Measurements from ENCODE around the gene TSPEAR. TPM values are rescaled to one million over a fixed set of nuclear protein-coding genes. Genes with fewer than 3 reads are reported as not detected.

TSPEAR gene
- polyA plus RNA-seq, 1 of the 3 experiments (the other 2 are of a cell fraction): 0.08 TPM

GRCh38 chr21:44585892-44586291, 125.5 kb downstream of the TSPEAR start:
- Histone ChIP-seq H3K79me2 (ENCODE audit: insufficient read depth) (no peaks in the 10 kb centered on the region), H2AFZ (ENCODE audit: low read depth) (no peak overlapping the region), H3K4me1 (ENCODE audit: control insufficient read depth in 1 of 2, insufficient read depth in 2 of 2, low read depth in 1 of 2, low read length in 1 of 2) (peaks cover 0 to 5% of the 10 kb centered on the region in 2 experiments; a peak in 1 of 4 replicates), H3K36me3 (replicated peaks in 1 of 2; ENCODE audit: control insufficient read depth in 1 of 2, insufficient read depth in 2 of 2, low read length in 1 of 2) (no peaks in the 10 kb centered on the region), H3F3A (replicated peaks; ENCODE audit: insufficient read depth) (no peaks in the 10 kb centered on the region), H3K9me2 (no peaks in the 10 kb centered on the region), H3K27me3 (ENCODE audit: insufficient read depth) (no peaks in the 10 kb centered on the region; the same call in 1 of the 2 replicates), H3K4me3 (ENCODE audit: low read depth in 2 of 2, low read length in 1 of 2) (no peak overlapping the region), H3K27ac (ENCODE audit: low read depth in 2 of 2, low read length in 1 of 2) (no peak overlapping the region), H3K4me2 (no peak overlapping the region), H3K9ac (no peak overlapping the region), H4K20me1 (ENCODE audit: insufficient read depth) (no peaks in the 10 kb centered on the region), H3K9me3 (no peaks in the 10 kb centered on the region)
- TF ChIP-seq USF2 (IDR thresholded peaks at IDR 0.05; ENCODE audit: borderline replicate concordance, low read depth, low read length) (no peak), PBX3 (IDR thresholded peaks at IDR 0.05) (no peak), NFIC (IDR thresholded peaks at IDR 0.05; ENCODE audit: borderline replicate concordance) (no peak), SMC3 (IDR thresholded peaks at IDR 0.05; ENCODE audit: low read depth, low read length) (no peak), RAD21 (IDR thresholded peaks at IDR 0.05; ENCODE audit: low read length) (no peak), FOXJ3 (CRISPR knock-in tag; IDR thresholded peaks at IDR 0.05) (no peak), FOSL2 (IDR thresholded peaks at IDR 0.05; ENCODE audit: borderline replicate concordance, low read depth) (no peak), ELF1 (IDR thresholded peaks at IDR 0.05) (no peak), MEF2A (IDR thresholded peaks at IDR 0.05; ENCODE audit: borderline replicate concordance, low read depth) (no peak), RCOR1 (IDR thresholded peaks at IDR 0.05; ENCODE audit: low read length) (no peak), CTCF (IDR thresholded peaks at IDR 0.05) (no peak), FOXM1 (IDR thresholded peaks at IDR 0.05; ENCODE audit: low read depth) (no peak), EP300 (IDR thresholded peaks at IDR 0.05; ENCODE audit: borderline replicate concordance in 1 of 2, low read depth in 1 of 2, low read length in 1 of 2) (no peak), NRF1 (IDR thresholded peaks at IDR 0.05; ENCODE audit: low read depth, low read length) (no peak), TCF12 (IDR thresholded peaks at IDR 0.05) (no peak), MXI1 (IDR thresholded peaks at IDR 0.05; ENCODE audit: low read depth, low read length) (no peak), IRF3 (IDR thresholded peaks at IDR 0.05; ENCODE audit: low read depth, low read length) (no peak)
- ChIA-PET POLR2A (no interaction called here), CTCF (no interaction called here)
- WGBS (ENCODE audit: low lambda C conversion rate): 4% methylated on average over 3 of the region's 3 CpGs
- DNase-seq: no peak

All from SK-N-SH (cell line).